Activated naive CD4-positive, alpha-beta T cell treated with anti-CD3 and anti-CD28 coated beads, Interleukin-2, amount 50 U/mL, for 24 hours (primary cell): ENCODE data around the gene NR2C2AP.

Experiments used
- H3K27ac Mint-ChIP-seq: one replicate; pipeline ENCODE4 v1.8.0; 2021; ENCODE audit warnings: mild to moderate bottlenecking, mixed read lengths
- H3K27me3 Mint-ChIP-seq: one replicate; pipeline ENCODE4 v1.8.0; 2021; ENCODE audit warnings: mixed read lengths
- H3K36me3 Mint-ChIP-seq: one replicate; pipeline ENCODE4 v1.8.0; 2021; ENCODE audit warnings: mixed read lengths
- H3K4me1 Mint-ChIP-seq: one replicate; pipeline ENCODE4 v1.8.0; 2021; ENCODE audit warnings: mixed read lengths
- H3K4me3 Mint-ChIP-seq: one replicate; pipeline ENCODE4 v1.8.0; 2021; ENCODE audit warnings: mild to moderate bottlenecking, mixed read lengths
- H3K9me3 Mint-ChIP-seq: one replicate; pipeline ENCODE4 v1.8.0; 2021; ENCODE audit warnings: mixed read lengths

NR2C2AP gene, protein sequence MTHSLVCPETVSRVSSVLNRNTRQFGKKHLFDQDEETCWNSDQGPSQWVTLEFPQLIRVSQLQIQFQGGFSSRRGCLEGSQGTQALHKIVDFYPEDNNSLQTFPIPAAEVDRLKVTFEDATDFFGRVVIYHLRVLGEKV

DNA sequence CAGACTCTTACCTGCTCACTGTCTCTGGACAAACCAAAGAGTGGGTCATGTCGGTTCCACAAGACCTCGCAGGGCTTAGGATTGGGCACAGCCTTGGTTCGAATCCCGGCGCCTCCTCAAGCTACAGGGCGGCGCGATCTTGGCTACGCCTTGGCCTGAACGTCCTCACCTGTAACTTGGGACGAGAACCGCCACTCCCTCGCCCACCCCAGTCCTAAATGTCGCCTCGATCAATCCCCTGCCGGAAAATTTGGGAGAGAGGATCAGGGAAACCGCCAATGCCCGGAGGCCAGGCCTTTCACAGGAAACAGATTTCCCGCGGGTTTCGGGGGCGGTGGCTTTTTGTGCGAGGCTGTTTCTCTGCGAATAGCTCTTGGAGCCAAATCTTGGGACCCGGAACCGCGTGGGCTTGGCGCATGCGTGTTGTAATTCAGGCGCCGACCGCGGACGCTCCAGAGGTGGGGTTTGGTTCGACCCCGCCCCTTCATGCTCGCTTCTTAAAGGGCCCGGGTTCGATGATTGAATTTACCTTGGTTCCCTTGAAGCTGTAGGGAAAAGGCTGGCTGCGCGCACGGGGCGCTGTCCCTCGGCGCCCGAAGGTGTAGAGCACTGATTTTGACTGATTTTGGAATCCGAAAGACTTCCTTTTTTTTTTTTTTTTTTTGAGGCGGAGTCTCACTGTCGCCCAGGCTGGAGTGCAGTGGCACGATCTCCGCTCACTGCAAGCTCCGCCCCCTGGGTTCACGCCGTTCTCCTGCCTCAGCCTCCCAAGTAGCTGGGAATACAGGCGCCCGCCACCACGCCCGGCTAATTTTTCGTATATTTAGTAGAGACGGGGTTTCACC lies at the start of gene NR2C2AP:
NR2C2AP (minus strand) TSS at position 403 of the 845 bp plus-strand sequence; CDS start at position 49, 354 bp downstream.
- Mint-ChIP-seq H3K27ac (peak within 1 kb of the TSS; percentile 96), H3K4me3 (peak within 1 kb of the TSS; percentile 96), H3K4me1 (peaks cover 29% of the 10 kb centered on the region), H3K36me3 (peaks cover 2% of the 10 kb centered on the region), H3K9me3 (no peaks in the 10 kb centered on the region), H3K27me3 (no peaks in the 10 kb centered on the region)

- H3K4me3 Mint-ChIP-seq, result no peak overlapping the region
- H3K27ac Mint-ChIP-seq, result no peak overlapping the region
- no peaks in the 10 kb centered on the region for H3K4me1 Mint-ChIP-seq
- peaks cover 14% of the 10 kb centered on the region for H3K27me3 Mint-ChIP-seq
- H3K9me3 Mint-ChIP-seq, result no peaks in the 10 kb centered on the region
- no peaks in the 10 kb centered on the region for H3K36me3 Mint-ChIP-seq
Measured at GRCh38 chr19:19250196-19250801, 47.1 kb upstream of the NR2C2AP start.

DNA sequence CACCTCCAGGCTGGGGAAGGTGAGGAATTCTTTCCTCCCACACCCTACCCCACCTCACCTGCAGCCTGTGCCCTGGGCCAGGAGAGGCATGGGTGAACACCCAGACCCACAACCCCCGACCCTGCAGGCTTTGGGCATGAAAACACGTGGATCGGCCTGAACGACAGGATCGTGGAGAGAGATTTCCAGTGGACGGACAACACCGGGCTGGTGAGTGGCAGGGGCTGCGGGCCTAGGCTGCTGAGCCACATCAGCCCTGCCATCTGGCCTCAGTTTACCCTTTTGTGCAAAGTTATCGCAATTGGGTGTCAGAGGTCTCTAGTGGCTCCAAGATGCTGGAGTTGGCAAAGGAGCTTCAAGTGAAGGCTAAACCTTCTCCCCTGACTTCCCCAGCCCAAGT lies 37.3 kb upstream of the NR2C2AP start:
- Mint-ChIP-seq H3K9me3 (no peaks in the 10 kb centered on the region), H3K27me3 (peaks cover 11% of the 10 kb centered on the region), H3K27ac (no peak overlapping the region), H3K36me3 (no peaks in the 10 kb centered on the region), H3K4me1 (no peaks in the 10 kb centered on the region), H3K4me3 (no peak overlapping the region)

DNA sequence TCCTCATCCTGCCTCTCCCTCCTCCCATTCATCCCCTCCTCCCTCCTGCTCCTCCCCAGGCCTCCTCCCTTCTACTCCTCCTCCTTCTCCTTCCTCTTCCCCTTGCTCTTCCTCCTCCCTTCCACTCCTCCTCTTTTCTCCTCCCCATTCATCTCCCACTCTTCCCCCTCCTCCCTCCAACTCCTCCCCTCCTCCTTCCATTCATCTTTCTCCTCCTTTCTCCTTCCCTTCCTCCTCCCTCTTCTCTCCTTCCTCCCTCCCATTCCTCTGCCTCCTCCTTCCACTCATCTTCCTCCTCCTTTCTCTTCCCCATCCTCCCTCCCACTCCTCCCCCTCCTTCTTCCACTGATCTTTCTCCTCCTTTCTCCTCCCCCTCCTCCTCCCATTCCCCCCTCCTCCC lies 36.5 kb upstream of the NR2C2AP start:
- Mint-ChIP-seq H3K9me3 (no peaks in the 10 kb centered on the region), H3K4me3 (no peak overlapping the region), H3K36me3 (no peaks in the 10 kb centered on the region), H3K4me1 (no peaks in the 10 kb centered on the region), H3K27ac (no peak overlapping the region), H3K27me3 (peaks cover 11% of the 10 kb centered on the region)

GRCh38 chr19:19238126-19238894 lies 35.1 kb upstream of the NR2C2AP start:
- Mint-ChIP-seq H3K36me3 (no peaks in the 10 kb centered on the region), H3K27me3 (peaks cover 11% of the 10 kb centered on the region), H3K27ac (no peak overlapping the region), H3K4me1 (no peaks in the 10 kb centered on the region), H3K9me3 (no peaks in the 10 kb centered on the region), H3K4me3 (no peak overlapping the region)

- Mint-ChIP-seq H3K27me3 (peaks cover 11% of the 10 kb centered on the region), H3K27ac (no peak overlapping the region), H3K36me3 (no peaks in the 10 kb centered on the region), H3K4me3 (no peak overlapping the region), H3K4me1 (no peaks in the 10 kb centered on the region), H3K9me3 (no peaks in the 10 kb centered on the region)
Measured at GRCh38 chr19:19236173-19236572, 33.0 kb upstream of the NR2C2AP start.

GRCh38 chr19:19234220-19234816 lies 31.1 kb upstream of the NR2C2AP start:
- no peaks in the 10 kb centered on the region for H3K9me3 Mint-ChIP-seq
- H3K4me1 Mint-ChIP-seq, result no peaks in the 10 kb centered on the region
- peaks cover 7% of the 10 kb centered on the region for H3K27me3 Mint-ChIP-seq
- no peak overlapping the region for H3K4me3 Mint-ChIP-seq
- no peak overlapping the region for H3K27ac Mint-ChIP-seq
- no peaks in the 10 kb centered on the region for H3K36me3 Mint-ChIP-seq

GRCh38 chr19:19232261-19232721 lies 29.1 kb upstream of the NR2C2AP start:
- Mint-ChIP-seq H3K36me3 (no peaks in the 10 kb centered on the region), H3K9me3 (no peaks in the 10 kb centered on the region), H3K4me3 (no peak overlapping the region), H3K27me3 (peaks cover 2% of the 10 kb centered on the region), H3K27ac (no peak overlapping the region), H3K4me1 (no peaks in the 10 kb centered on the region)

DNA sequence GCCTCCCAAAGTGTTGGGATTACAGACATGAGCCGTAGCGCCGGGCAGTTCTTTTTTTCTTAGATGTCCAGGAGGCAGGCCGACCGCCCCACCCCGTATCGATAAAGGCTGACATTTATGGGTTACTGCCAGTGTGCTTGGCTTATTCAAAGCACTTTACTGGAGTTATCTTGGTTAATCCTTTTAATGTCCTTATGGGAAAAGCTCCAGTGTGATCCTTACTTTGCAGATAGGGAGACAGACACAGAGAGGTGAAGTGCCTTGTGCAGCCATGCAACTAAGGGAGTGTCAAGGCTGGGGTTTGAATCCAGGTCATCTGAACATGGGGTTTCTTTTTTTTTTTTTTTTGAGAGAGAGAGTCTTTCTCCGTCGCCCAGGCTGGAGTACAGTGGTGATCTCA lies 27.8 kb upstream of the NR2C2AP start:
- H3K4me3 Mint-ChIP-seq, result no peak overlapping the region
- H3K27me3 Mint-ChIP-seq, result peaks cover 5% of the 10 kb centered on the region
- no peaks in the 10 kb centered on the region for H3K4me1 Mint-ChIP-seq
- H3K27ac Mint-ChIP-seq, result no peak overlapping the region
- no peaks in the 10 kb centered on the region for H3K9me3 Mint-ChIP-seq
- no peaks in the 10 kb centered on the region for H3K36me3 Mint-ChIP-seq

DNA sequence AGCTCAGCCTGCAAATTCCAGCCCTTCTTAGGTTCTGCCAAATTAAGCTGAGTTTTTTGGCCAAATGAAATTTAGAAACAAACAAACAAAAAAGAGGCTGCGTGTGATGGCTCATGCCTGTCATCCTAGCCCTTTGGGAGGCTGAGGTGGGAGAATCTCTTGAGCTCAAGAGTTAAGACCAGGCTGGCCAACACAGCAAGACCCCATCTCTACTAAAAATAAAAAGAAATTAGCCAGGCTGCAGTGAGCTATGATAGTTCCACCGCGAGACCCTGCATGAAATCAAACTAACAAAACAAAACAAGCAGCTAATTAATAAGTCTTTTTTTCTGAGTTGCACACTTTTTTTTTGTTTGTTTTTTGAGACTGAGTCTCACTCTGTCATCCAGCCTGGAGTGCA lies 26.5 kb upstream of the NR2C2AP start:
- no peaks in the 10 kb centered on the region for H3K36me3 Mint-ChIP-seq
- peaks cover 5% of the 10 kb centered on the region for H3K27me3 Mint-ChIP-seq
- H3K4me3 Mint-ChIP-seq, result no peak overlapping the region
- peaks cover 4% of the 10 kb centered on the region for H3K4me1 Mint-ChIP-seq
- H3K27ac Mint-ChIP-seq, result no peak overlapping the region
- H3K9me3 Mint-ChIP-seq, result no peaks in the 10 kb centered on the region

GRCh38 chr19:19227217-19227616 lies 24.0 kb upstream of the NR2C2AP start:
- peaks cover 4% of the 10 kb centered on the region for H3K4me1 Mint-ChIP-seq
- peaks cover 5% of the 10 kb centered on the region for H3K27me3 Mint-ChIP-seq
- H3K36me3 Mint-ChIP-seq, result no peaks in the 10 kb centered on the region
- no peaks in the 10 kb centered on the region for H3K9me3 Mint-ChIP-seq
- H3K27ac Mint-ChIP-seq, result no peak overlapping the region
- no peak overlapping the region for H3K4me3 Mint-ChIP-seq

DNA sequence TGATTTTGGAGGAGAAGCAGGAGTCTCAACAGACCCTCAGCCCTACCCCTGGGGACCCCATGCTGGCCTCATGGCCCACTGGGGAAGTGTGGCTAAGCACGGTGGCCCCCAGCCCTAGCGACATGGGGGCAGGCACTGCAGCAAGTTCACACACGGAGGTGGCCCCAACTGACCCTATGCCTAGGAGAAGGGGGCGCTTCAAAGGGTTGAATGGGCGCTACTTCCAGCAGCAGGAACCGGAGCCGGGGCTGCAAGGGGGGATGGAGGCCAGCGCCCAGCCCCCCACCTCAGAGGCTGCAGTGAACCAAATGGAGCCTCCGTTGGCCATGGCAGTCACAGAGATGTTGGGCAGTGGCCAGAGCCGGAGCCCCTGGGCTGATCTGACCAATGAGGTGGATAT lies 23.4 kb upstream of the NR2C2AP start:
- Mint-ChIP-seq H3K27me3 (peaks cover 5% of the 10 kb centered on the region), H3K27ac (no peak overlapping the region), H3K4me3 (no peak overlapping the region), H3K36me3 (no peaks in the 10 kb centered on the region), H3K9me3 (no peaks in the 10 kb centered on the region), H3K4me1 (peaks cover 4% of the 10 kb centered on the region)

DNA sequence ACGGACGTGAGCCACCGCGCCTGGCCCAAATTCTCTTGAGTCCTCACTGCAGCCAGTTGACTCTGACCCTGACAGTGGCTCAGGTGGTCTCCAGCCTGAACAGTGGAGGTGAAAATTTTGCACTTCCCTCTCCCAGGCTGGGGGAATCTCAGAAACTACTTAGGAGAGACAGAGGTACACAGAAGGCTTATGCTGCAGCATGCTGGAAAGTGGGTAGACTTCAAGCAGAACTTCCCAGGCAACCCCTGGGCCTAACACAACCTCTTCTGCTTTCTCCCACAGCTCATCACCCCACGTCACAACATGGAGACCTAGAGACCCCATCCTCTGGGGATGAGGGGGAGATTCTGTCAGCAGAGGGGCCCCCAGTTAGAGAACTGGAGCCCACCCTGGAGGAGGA lies 23.0 kb upstream of the NR2C2AP start:
- H3K9me3 Mint-ChIP-seq, result no peaks in the 10 kb centered on the region
- no peak overlapping the region for H3K4me3 Mint-ChIP-seq
- H3K27me3 Mint-ChIP-seq, result peaks cover 5% of the 10 kb centered on the region
- H3K4me1 Mint-ChIP-seq, result peaks cover 4% of the 10 kb centered on the region
- H3K27ac Mint-ChIP-seq, result no peak overlapping the region
- no peaks in the 10 kb centered on the region for H3K36me3 Mint-ChIP-seq

DNA sequence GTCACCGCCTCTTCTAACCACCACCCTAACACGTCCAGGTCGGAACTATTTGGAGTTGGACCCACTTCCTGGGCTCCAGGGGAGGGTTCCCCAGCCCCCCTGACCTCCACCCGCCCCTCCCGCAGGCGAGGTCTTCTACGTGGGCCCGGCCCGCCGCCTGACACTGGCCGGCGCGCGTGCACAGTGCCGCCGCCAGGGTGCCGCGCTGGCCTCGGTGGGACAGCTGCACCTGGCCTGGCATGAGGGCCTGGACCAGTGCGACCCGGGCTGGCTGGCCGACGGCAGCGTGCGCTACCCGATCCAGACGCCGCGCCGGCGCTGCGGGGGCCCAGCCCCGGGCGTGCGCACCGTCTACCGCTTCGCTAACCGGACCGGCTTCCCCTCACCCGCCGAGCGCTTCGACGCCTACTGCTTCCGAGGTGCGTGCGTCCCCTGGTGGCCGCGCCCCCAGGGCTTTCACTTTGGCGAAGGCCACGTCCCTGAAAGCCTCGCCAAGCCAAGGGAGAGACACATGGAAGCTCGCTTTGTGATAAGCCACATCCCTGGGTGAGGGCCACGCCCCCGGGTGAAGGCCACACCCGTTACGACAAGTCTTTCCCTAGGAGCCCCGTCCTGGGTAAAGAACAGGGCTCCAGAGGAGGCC lies 21.8 kb upstream of the NR2C2AP start:
- Mint-ChIP-seq H3K4me3 (peak overlapping the region; percentile 74), H3K4me1 (peaks cover 4% of the 10 kb centered on the region)

More for the DNA sequence above, 21.8 kb upstream of the NR2C2AP start:
- Mint-ChIP-seq H3K36me3 (no peaks in the 10 kb centered on the region), H3K9me3 (no peaks in the 10 kb centered on the region), H3K27me3 (peaks cover 5% of the 10 kb centered on the region), H3K27ac (no peak overlapping the region)
